Measurements from ENCODE around the gene YKT6. TPM values are rescaled to one million over a fixed set of nuclear protein-coding genes. Genes with fewer than 3 reads are reported as not detected.

Gene YKT6
- total and polyA plus RNA-seq, 2 donors (not counting 1 experiment from before 2014, with no cell fraction given): 36.5 to 62.3 TPM

GRCh38 chr7:44219371-44220045 is 18.7 kb downstream of the YKT6 start:
- H3K4me2 ChIP-seq (replicated peaks; ENCODE audit: low read depth, low read length, poor library complexity, severe bottlenecking): no peak overlapping the region
- H3K9ac ChIP-seq (ENCODE audit: low read length): no peak overlapping the region
- H4K20me1 ChIP-seq (ENCODE audit: control insufficient read depth, insufficient read depth, low read length, poor library complexity, severe bottlenecking): no peaks in the 10 kb centered on the region
- peaks cover 0 to 3% of the 10 kb centered on the region in 2 donors for H3K4me1 ChIP-seq (ENCODE audit: control insufficient read depth in 2 of 2, insufficient read depth in 2 of 2, low read length in 2 of 2)
- H3K27ac ChIP-seq (ENCODE audit: low read length in 2 of 2): no peak overlapping the region
- Mint-ChIP-seq H3K27me3 (peaks cover 4% of the 10 kb centered on the region), H3K4me3 (no peak overlapping the region), H3K9me3 (ENCODE audit: insufficient read depth) (no peaks in the 10 kb centered on the region), H3K27ac (no peak overlapping the region), H3K4me1 (peaks cover 2% of the 10 kb centered on the region)
- intact Hi-C loops (cut with micrococcal nuclease): no loop called here
- no peak overlapping the region for H3K4me3 ChIP-seq (ENCODE audit: control extremely low read depth in 1 of 5, extremely low read depth in 1 of 5, insufficient read depth in 1 of 5, low read depth in 2 of 5, low read length in 4 of 5)
- no peaks in the 10 kb centered on the region for H3K27me3 ChIP-seq (replicated peaks in 1 of 4; ENCODE audit: control extremely low read depth in 1 of 4, control insufficient read depth in 3 of 4, insufficient read depth in 4 of 4, low read length in 3 of 4)
- no peaks in the 10 kb centered on the region for H3K9me3 ChIP-seq (ENCODE audit: control extremely low read depth in 1 of 3, control insufficient read depth in 2 of 3, insufficient read depth in 1 of 3, low read length in 2 of 3)
- CTCF ChIA-PET: interaction anchor here (0.7 kb wide), 2 partner anchors 16 to 339 kb away, joined by 3 read pairs; no protein-coding TSS in a partner anchor
- no peak overlapping the region for H2AFZ ChIP-seq (ENCODE audit: insufficient read depth, low read depth, low read length, poor library complexity, severe bottlenecking)
- POLR2A ChIA-PET: interaction anchor here (0.7 kb wide), 1 partner anchor 80 kb away, joined by 6 read pairs; no protein-coding TSS in a partner anchor
- no peaks in the 10 kb centered on the region for H3K79me2 ChIP-seq (ENCODE audit: control insufficient read depth, insufficient read depth, low read length)
- DNase-seq: no peak
- WGBS (ENCODE audit: insufficient coverage): 89% methylated on average over 14 of the region's 18 CpGs
- no peak for ATAC-seq (ENCODE audit: low read depth)
- TF ChIP-seq EZH2 (IDR thresholded peaks at IDR 0.05; ENCODE audit: borderline replicate concordance, insufficient read depth, low read depth, low read length, poor library complexity, severe bottlenecking) (no peak), CTCF (IDR thresholded peaks at IDR 0.05) (no peak)
- H3K36me3 ChIP-seq (replicated peaks in 1 of 2; ENCODE audit: control extremely low read depth in 1 of 2, control insufficient read depth in 1 of 2, extremely low read depth in 1 of 2, insufficient read depth in 2 of 2, low read length in 1 of 2): peaks cover 0 to 2% of the 10 kb centered on the region in 2 experiments

GRCh38 chr7:44220046-44220357 is 19.2 kb downstream of the YKT6 start:
- WGBS (ENCODE audit: insufficient coverage): 93% methylated on average over 22 of the region's 26 CpGs
- no peak overlapping the region for H3K27ac Mint-ChIP-seq
- H3K9ac ChIP-seq (ENCODE audit: low read length): no peak overlapping the region
- DNase-seq: no peak
- ChIA-PET CTCF (no interaction called here), POLR2A (no interaction called here)
- no peak overlapping the region for H3K4me3 Mint-ChIP-seq
- H3K4me3 ChIP-seq (ENCODE audit: control extremely low read depth in 1 of 5, extremely low read depth in 1 of 5, insufficient read depth in 1 of 5, low read depth in 2 of 5, low read length in 4 of 5): no peak overlapping the region
- ATAC-seq (ENCODE audit: low read depth): no peak
- no peak overlapping the region for H3K27ac ChIP-seq (ENCODE audit: low read length in 2 of 2)
- H3K9me3 Mint-ChIP-seq (ENCODE audit: insufficient read depth): no peaks in the 10 kb centered on the region
- peaks cover 0 to 2% (median 0%) of the 10 kb centered on the region in 4 experiments for H3K27me3 ChIP-seq (replicated peaks in 1 of 4; ENCODE audit: control extremely low read depth in 1 of 4, control insufficient read depth in 3 of 4, insufficient read depth in 4 of 4, low read length in 3 of 4)
- no peaks in the 10 kb centered on the region for H3K9me3 ChIP-seq (ENCODE audit: control extremely low read depth in 1 of 3, control insufficient read depth in 2 of 3, insufficient read depth in 1 of 3, low read length in 2 of 3)
- no peaks in the 10 kb centered on the region for H4K20me1 ChIP-seq (ENCODE audit: control insufficient read depth, insufficient read depth, low read length, poor library complexity, severe bottlenecking)
- no peak overlapping the region for H3K4me2 ChIP-seq (replicated peaks; ENCODE audit: low read depth, low read length, poor library complexity, severe bottlenecking)
- peaks cover 1% of the 10 kb centered on the region for H3K4me1 Mint-ChIP-seq
- no peaks in the 10 kb centered on the region for H3K4me1 ChIP-seq (ENCODE audit: control insufficient read depth in 2 of 2, insufficient read depth in 2 of 2, low read length in 2 of 2)
- no peaks in the 10 kb centered on the region for H3K36me3 ChIP-seq (replicated peaks in 1 of 2; ENCODE audit: control extremely low read depth in 1 of 2, control insufficient read depth in 1 of 2, extremely low read depth in 1 of 2, insufficient read depth in 2 of 2, low read length in 1 of 2)
- TF ChIP-seq EZH2 (IDR thresholded peaks at IDR 0.05; ENCODE audit: borderline replicate concordance, insufficient read depth, low read depth, low read length, poor library complexity, severe bottlenecking) (no peak), CTCF (IDR thresholded peaks at IDR 0.05) (no peak)
- H3K27me3 Mint-ChIP-seq: peaks cover 4% of the 10 kb centered on the region
- no peaks in the 10 kb centered on the region for H3K79me2 ChIP-seq (ENCODE audit: control insufficient read depth, insufficient read depth, low read length)
- no peak overlapping the region for H2AFZ ChIP-seq (ENCODE audit: insufficient read depth, low read depth, low read length, poor library complexity, severe bottlenecking)
- intact Hi-C loops (cut with micrococcal nuclease): no loop called here

Data from B cell (primary cell).